HK-2 (cell line): ENCODE results near the gene ADARB2.

Experiments used
- DNase-seq: peaks from one replicate; pipeline ENCODE4 v3.0.0-alpha.2; 2018; ENCODE audit not compliant: unreplicated experiment

Gene ADARB2

GRCh38 chr10:1571587-1572237 is 165.6 kb downstream of the ADARB2 start:
- no peak for DNase-seq

- no peak for DNase-seq
Observed at GRCh38 chr10:1570416-1571051, 166.8 kb downstream of the ADARB2 start.

GRCh38 chr10:1569208-1569607 is 168.1 kb downstream of the ADARB2 start:
- DNase-seq: no peak

- no peak for DNase-seq
Observed at GRCh38 chr10:1567742-1568495, 169.4 kb downstream of the ADARB2 start.

GRCh38 chr10:1567152-1567551 is 170.2 kb downstream of the ADARB2 start:
- no peak for DNase-seq

- DNase-seq: no peak
Observed at GRCh38 chr10:1564791-1565190, 172.5 kb downstream of the ADARB2 start.

GRCh38 chr10:1563028-1563427 is 174.3 kb downstream of the ADARB2 start:
- no peak for DNase-seq

- DNase-seq: no peak
Observed at GRCh38 chr10:1561731-1562337, 175.5 kb downstream of the ADARB2 start.

- no peak for DNase-seq
Observed at GRCh38 chr10:1560535-1561192, 176.7 kb downstream of the ADARB2 start.

GRCh38 chr10:1559761-1560160 is 177.6 kb downstream of the ADARB2 start:
- DNase-seq: no peak

- DNase-seq: no peak
Observed at GRCh38 chr10:1559311-1559710, 178.0 kb downstream of the ADARB2 start.

GRCh38 chr10:1558906-1559305 is 178.4 kb downstream of the ADARB2 start:
- no peak for DNase-seq

GRCh38 chr10:1557081-1557480 is 180.2 kb downstream of the ADARB2 start:
- no peak for DNase-seq

GRCh38 chr10:1556496-1556895 is 180.8 kb downstream of the ADARB2 start:
- no peak for DNase-seq

- DNase-seq: no peak
Observed at GRCh38 chr10:1553951-1554350, 183.4 kb downstream of the ADARB2 start.

GRCh38 chr10:1552881-1553670 is 184.2 kb downstream of the ADARB2 start:
- DNase-seq: no peak

- no peak for DNase-seq
Observed at GRCh38 chr10:1552406-1552805, 184.9 kb downstream of the ADARB2 start.

- no peak for DNase-seq
Observed at GRCh38 chr10:1551636-1552338, 185.5 kb downstream of the ADARB2 start.

GRCh38 chr10:1550616-1551015 is 186.7 kb downstream of the ADARB2 start:
- DNase-seq: no peak

- DNase-seq: no peak
Observed at GRCh38 chr10:1550291-1550595, 187.1 kb downstream of the ADARB2 start.
